NCI-H2196 (cell line): ENCODE measurements around the gene PRPF4.

ENCODE experiments used
- DNase-seq: peaks from one replicate; lab custom pipeline; 2025; ENCODE audit not compliant: unreplicated experiment; lab: John Stamatoyannopoulos, UW

Gene PRPF4

DNA sequence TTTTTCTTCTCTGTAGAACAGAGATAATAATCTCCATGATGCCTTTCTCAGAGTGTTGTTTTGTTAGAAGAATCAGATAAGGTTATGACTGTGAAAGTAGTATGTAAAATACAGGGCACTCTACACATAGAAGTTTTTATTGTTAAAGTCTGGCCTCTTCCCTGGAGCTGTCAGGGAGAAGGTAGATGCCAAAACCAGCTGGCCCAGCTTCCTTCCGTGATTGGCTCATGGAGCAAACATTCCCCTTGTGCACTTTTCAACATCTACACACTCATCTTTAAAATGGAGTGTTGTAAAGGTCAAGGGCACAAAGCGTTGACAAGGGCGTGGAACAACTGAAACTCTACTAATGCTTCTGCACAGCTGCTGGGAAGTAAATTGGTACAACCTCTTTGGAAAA is 35.1 kb downstream of the PRPF4 start:
- no peak for DNase-seq

DNA sequence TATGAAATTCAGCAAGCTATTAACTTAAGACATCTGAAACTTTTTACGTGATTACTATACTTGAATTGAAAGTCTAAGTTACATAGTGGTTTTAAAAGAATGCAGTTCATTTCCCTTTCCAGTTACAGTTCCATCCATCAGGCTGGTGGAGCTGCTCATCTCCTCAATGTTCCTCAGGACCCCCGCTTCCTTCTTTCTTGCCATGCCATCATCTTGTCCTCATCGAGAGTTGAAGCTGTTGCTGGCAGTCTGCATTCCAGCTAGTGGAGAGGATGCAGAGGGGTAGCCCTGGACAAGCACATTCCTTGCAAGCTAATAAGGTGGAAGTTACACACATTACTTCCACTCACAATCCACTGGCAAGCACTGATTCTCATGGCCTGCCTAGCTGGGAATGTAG is 36.5 kb downstream of the PRPF4 start:
- DNase-seq: no peak

DNA sequence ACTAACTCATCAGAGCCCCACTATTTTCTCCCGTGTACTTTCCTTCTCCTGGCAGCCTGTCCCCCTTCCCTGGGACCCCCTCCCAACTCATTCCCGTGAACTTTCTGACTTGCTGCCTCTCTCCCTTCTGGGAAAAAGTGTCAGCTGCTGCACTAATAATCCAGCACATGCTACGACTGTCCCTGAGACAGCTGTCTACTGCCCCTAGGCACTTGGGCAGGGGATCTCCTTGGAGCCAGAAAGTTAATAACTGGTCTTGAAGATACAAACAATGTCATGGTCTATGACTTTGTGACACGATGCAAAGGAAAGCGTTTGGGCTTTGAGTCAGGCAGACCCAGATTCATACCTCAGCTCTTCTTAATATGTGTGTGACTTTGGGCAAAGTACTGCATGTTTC is 37.8 kb downstream of the PRPF4 start:
- no peak for DNase-seq

DNA sequence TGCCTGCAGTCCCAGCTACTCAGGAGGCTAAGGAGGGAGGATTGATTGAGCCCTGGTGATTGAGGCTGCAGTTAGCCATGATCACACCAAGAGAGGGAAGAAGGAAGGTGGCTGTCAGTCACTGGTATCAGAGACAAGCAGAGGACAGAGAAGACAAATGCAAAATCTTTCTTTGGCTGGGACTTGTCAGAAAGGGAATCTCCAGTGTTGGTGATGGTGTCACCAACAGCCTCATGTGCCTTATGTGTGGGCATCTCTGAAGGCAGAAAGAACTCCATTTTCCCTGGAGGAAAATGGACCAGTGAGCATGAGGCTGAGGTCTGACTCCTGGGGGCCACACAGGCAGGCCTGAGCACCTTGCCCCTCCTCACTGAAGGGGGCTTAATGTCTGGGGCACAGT is 39.8 kb downstream of the PRPF4 start:
- no peak for DNase-seq

DNA sequence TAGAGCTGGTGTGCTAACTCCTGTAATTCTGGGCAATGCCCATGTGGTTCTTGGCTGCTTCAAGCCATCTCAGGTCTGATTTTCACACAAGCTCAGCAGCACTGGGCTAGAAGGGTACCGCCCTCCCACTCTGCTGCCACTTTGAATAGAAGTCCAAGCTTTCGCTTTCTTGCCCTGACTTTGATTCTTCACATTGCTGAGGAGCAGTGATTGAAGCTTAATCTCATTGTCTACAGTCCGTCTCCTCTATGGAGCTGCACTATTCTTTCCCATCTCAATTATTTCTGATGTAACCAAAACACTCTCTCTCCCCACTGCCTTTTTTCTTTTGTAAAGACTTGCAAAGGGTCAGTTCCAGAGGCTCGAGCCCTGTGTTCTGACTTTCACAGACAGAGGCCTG is 40.6 kb downstream of the PRPF4 start:
- no peak for DNase-seq

DNA sequence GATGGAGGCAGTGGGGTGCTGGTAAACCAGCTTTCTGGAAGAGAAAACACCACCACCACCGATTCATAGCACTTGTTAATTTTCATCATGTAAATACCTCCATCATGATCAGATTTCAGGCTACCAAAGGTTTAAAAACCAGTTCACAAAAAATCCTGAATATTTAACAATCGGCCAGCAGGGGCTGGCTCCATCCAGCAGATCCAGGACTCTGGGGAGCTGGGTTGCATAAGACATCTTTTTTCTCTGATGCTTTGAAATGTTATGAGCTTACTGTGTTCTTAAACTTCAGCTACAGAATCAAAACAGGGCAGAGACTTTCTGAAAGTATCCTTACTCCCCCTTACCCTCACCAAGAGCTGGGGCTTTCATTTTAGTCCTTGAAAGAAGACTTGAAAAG is 42.3 kb downstream of the PRPF4 start:
- DNase-seq: no peak

DNA sequence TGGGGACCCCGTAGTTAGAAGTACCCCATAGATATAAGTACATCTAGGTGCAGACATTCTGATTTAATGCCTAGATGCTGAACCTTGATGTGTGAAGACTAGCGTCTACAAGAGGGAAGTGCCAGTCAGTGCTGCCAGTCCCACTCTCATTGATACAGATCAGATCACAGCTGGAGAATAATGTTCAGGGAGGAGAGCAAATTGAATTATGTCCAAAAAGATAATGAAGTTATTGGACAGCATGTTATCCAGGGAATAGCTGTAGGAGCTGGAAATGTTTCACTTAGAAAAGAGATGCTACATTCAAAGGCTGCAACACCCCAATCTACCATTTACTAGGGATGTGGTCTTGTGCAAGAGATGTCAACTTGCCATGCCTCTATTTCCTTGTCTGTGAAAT is 43.6 kb downstream of the PRPF4 start:
- no peak for DNase-seq

DNA sequence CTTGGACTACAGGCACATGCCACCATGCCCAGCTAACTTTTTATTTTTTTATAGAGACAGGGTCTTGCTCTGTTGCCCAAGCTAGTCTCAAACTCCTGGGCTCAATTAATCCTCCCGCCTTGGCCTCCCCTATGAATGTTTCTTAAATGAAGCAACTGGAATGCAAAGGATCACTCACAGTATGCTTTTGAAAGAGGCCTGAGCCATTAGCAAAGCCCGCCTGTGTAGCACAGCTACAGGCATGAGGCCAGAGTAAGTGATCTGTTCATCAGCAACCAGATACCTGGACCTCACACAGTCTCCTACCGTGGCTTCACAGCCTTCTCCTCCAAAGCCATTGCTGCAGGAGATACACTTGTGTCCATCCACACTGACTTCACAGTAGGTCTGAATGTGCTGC is 44.6 kb downstream of the PRPF4 start:
- DNase-seq: no peak

DNA sequence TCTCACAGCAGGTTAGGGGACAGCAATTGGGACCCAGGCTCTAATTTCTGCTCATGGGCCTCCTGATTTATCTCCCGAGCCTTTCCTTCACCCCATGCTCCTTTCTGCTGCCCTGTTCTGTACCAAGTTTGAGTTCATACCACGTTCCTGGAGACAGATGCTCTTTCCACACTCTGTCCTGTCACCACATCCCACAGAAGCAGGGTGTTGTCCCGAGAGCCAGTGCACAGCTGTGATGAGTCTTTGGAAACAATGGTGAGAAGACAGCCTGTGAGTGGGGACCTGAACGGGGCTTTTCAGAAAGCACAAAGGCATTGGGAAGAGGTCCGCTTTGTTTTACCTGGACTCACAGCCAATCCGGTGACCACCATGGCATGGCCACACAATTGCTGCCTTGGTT is 47.2 kb downstream of the PRPF4 start:
- no peak for DNase-seq

DNA sequence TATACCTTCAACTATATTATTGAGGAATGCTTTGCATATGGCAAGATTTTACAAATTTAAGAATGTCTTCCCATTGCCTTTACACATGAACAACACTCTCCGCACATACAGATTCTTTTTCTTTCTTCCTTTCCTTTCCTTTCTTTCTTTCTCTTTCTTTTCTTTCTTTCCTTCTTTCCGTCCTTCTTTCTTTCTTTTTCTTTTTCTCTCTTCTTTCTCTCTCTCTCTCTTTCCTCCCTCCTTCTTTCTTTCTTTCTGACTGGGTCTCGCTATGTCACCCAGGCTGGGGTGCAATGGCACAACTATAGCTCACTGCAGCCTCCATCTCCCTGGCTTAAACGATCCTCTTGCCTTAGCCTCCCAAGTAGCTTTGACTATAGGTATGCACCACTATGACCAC is 50.8 kb downstream of the PRPF4 start:
- DNase-seq: no peak

DNA sequence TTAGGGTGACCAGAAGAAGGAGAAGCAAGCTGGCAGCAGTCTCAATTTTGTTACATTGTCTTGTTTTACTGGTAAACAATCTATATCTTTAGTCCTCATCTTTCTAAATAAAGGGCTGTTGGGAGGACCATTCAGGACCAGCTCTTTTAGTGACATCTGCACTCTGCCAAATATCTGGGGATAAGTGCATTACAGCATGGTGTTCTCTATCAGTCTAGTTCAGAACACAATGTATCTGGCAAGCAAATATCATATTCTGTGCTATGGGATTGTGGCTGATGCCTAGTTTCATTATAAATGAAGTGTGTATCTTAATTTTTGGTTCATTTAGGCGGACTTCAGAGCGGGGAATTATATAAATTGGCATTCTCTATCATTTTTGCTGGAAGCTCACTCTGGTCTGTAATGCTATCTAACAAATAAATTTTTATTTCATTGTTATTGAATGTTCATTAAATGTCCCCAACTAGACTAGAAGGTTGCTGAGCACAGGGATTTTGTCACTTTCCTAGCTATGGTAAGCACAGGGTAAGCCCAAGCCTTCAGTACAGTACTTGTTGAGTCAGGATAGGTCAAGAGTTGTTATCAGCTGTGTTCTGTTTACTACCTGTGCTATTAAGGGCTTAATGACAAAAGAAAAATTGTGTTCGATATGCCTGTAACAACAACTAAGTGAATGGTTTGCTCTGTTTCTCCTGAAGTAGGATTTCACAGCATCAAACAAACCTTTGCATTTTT is 52.8 kb downstream of the PRPF4 start:
- DNase-seq: no peak

DNA sequence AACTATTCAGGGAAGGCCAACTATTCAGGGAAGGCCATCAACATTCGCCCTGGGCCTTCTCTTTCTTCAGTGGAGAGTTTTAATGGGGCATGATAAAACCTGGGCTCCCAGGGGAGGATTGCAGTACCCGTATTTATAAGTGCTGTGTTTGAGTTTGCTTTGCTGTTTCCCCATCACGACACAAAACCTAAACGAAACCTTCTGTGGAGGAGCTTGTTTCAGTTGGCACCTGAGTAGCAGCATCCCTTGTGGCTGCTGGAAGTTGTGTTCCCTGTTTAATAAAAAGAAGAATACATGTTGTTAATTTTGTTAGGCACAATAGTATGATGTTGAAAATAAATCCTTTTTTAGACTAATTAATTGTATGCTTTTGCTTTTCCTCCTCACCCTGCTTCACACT is 56.3 kb downstream of the PRPF4 start:
- no peak for DNase-seq

DNA sequence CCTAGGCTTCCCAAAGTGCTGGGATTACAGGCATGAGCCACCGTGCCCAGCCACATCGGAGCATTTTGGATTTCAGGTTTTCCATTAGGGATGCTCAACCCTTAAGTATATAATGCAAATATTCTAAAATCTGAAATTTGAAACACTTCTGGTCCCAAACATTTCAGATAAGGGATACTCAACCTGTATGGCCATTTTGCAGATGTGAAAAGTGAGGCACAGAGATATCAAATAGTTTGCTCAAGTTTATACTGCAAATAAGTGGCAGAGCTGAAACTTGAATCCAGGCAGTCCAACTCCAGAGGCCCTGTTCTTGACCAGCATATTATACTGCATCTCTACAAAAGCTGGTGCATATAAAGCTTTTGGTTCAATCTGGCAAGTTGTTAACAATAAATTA is 62.3 kb downstream of the PRPF4 start:
- no peak for DNase-seq

DNA sequence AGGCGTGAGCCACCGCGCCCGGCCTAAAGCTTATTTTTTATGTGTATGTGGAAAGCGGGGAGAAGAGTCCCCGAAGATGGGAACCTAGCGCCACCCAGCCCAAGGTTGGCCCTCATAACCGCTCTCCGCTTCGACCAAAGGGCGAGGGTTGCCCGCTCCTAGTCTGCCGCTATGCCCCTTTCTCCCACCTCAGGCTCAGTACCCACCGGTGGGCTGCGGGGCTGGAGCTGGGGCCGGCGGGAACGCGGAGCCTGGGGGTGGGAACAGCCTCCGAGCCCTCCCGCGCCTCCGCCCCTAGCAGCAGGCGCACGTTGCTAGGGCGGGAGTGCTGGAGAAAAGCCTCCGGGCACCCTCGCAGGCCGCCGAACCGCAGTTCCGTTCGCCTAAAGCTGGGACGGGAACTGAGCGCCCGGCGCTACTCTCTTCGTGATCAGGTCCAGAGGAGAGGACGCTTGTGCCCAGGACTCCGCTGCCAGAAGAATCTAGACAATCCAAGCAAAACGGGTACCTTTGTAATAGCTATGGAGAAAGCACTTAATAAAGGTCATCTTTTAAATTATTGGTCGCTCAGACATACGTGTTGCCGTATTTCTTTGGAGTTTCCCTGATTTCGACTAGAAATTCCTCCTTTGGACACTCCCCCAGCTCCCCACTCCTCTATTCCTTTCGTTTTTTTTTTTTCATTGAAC is 64.7 kb downstream of the PRPF4 start, which contains the start of gene WDR31:
Gene WDR31, minus strand, starts transcription at position 265 of the 689 bp plus-strand sequence. CDS start 8,253 bp downstream, outside the sequence.
- DNase-seq: peak; percentile 86

DNA sequence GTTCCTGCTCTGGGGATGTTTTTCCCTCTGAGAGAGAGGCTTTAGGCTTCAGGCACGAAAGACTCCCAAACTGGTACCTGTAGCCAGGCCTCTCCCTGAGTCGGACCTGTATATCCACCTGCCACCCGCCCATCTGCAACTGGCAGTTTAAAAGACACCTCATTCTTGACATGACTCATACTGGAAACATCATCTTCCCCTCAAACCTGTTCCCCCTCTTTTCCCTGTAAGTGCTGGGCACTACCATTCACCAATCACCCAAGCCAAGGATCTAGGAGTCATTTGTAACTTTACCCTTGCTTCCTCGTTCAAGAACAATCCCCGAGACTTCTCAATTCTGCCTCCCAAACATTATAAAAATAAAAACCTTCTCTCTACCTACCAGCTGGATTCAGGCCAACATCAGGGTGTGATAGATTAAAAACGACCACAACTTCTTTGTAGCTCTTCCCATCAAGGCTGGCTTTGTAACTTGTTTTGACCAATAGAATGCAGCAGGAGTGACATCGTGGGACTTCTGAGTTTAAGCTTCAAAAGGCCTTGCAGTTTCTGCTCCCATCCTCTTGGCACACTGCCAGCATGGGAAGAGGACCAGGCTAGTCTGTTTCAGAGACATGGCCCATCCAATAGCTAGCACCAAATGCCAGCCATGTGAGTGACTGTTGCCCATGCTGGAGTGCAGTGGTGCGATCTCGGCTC is 66.4 kb downstream of the PRPF4 start:
- peak; percentile 92 for DNase-seq
